Left ventricle myocardium inferior (tissue), 1 donor: Measurements from ENCODE around the gene RER1. TPM values are rescaled to one million over a fixed set of nuclear protein-coding genes. Genes with fewer than 3 reads are reported as not detected.

ENCODE experiments used
- DNase-seq: peaks from one replicate; pipeline ENCODE4 v3.0.0-alpha.2; 2020
- H3K27ac ChIP-seq: fragments of 200-600 bp; replicated peaks from 2 replicates; pipeline ENCODE4 v1.8.0; 2021
- H3K27me3 ChIP-seq: fragments of 200-600 bp; 2 replicates; pipeline ENCODE4 v1.8.0; 2021; ENCODE audit warnings: low read depth
- H3K36me3 ChIP-seq: fragments of 200-600 bp; 2 replicates; pipeline ENCODE4 v1.8.0; 2021
- H3K4me1 ChIP-seq: fragments of 200-600 bp; 2 replicates; pipeline ENCODE4 v1.8.0; 2021
- H3K4me3 ChIP-seq: fragments of 200-600 bp; 2 replicates; pipeline ENCODE4 v1.8.0; 2021; ENCODE audit warnings: mild to moderate bottlenecking, moderate library complexity
- H3K9me3 ChIP-seq: fragments of 200-600 bp; replicated peaks from 2 replicates; pipeline ENCODE4 v1.8.0; 2021
- CTCF ChIP-seq: fragments of 200-600 bp; IDR thresholded peaks from 2 replicates; pipeline ENCODE4 v1.8.0; 2021; ENCODE audit warnings: antibody characterized with exemption, mild to moderate bottlenecking, borderline replicate concordance
- intact Hi-C: fragments of 100-400 bp; cut with micrococcal nuclease; formaldehyde crosslinking; loops from one replicate; pipeline ENCODE4 v1.11.0; 2022
- total RNA-seq: library from RNA; stranded (reverse); fragmentation: NEBNext Ultra II Directional; extraction: Animal tissue kit (Norgen Biotek cat#: 25700); gene quantifications from one replicate; pipeline ENCODE4 v1.2.1, GENCODE V29; 2021
- donor health status: DM: no; HTN: yes; CAD: no; lungs with severe emphysema.

The RER1 gene
- total RNA-seq, 1 donor from 2014 or later, result 80.5 TPM

- Histone ChIP-seq H3K36me3 (no peaks in the 10 kb centered on the region), H3K4me1 (no peaks in the 10 kb centered on the region), H3K27me3 (peaks cover 84% of the 10 kb centered on the region), H3K27ac (no peak overlapping the region), H3K9me3 (peaks cover 24% of the 10 kb centered on the region), H3K4me3 (no peak overlapping the region)
- TF ChIP-seq CTCF, result no peak
- DNase-seq, result no peak
- intact Hi-C loops, result no loop called here
These were observed 34.9 kb downstream of the RER1 start for GRCh38 chr1:2426540-2426939.

- peaks cover 24% of the 10 kb centered on the region for H3K9me3 ChIP-seq
- H3K4me3 ChIP-seq, result no peak overlapping the region
- no peaks in the 10 kb centered on the region for H3K36me3 ChIP-seq
- no peak overlapping the region for H3K27ac ChIP-seq
- intact Hi-C loops, result no loop called here
- H3K4me1 ChIP-seq, result no peaks in the 10 kb centered on the region
- DNase-seq, result no peak
- TF ChIP-seq CTCF, result no peak
- H3K27me3 ChIP-seq, result peaks cover 84% of the 10 kb centered on the region
These were observed 35.4 kb downstream of the RER1 start for GRCh38 chr1:2427051-2427450.

- no peak for DNase-seq
- Histone ChIP-seq H3K4me3 (no peak overlapping the region), H3K27ac (no peak overlapping the region), H3K27me3 (peaks cover 84% of the 10 kb centered on the region), H3K9me3 (peaks cover 16% of the 10 kb centered on the region), H3K36me3 (no peaks in the 10 kb centered on the region), H3K4me1 (no peaks in the 10 kb centered on the region)
- no peak for TF ChIP-seq CTCF
- intact Hi-C loops, result no loop called here
These were observed 36.3 kb downstream of the RER1 start for GRCh38 chr1:2427976-2428375.

- H3K27ac ChIP-seq, result no peak overlapping the region
- H3K4me3 ChIP-seq, result no peak overlapping the region
- peaks cover 84% of the 10 kb centered on the region for H3K27me3 ChIP-seq
- no peak for TF ChIP-seq CTCF
- H3K36me3 ChIP-seq, result no peaks in the 10 kb centered on the region
- intact Hi-C loops, result no loop called here
- peaks cover 11% of the 10 kb centered on the region for H3K9me3 ChIP-seq
- no peaks in the 10 kb centered on the region for H3K4me1 ChIP-seq
- DNase-seq, result no peak
These were observed 36.8 kb downstream of the RER1 start for GRCh38 chr1:2428490-2428889.

GRCh38 chr1:2429780-2430591 is 38.3 kb downstream of the RER1 start:
- no peak for TF ChIP-seq CTCF
- H3K27me3 ChIP-seq, result peaks cover 93% of the 10 kb centered on the region
- H3K27ac ChIP-seq, result no peak overlapping the region
- no peak for DNase-seq
- H3K4me1 ChIP-seq, result no peaks in the 10 kb centered on the region
- no peak overlapping the region for H3K4me3 ChIP-seq
- peaks cover 10% of the 10 kb centered on the region for H3K9me3 ChIP-seq
- no peaks in the 10 kb centered on the region for H3K36me3 ChIP-seq
- intact Hi-C loops, result no loop called here
